GM06990 (cell line): Measurements from ENCODE around the gene BMP7.

ENCODE experiments used
- DNase-seq: peaks from one replicate; pipeline ENCODE4 v3.0.0-alpha.2; 2011; ENCODE audit not compliant: insufficient read length; ENCODE audit errors: extremely low read depth
- H3K27me3 ChIP-seq: replicated peaks from 2 replicates; pipeline ENCODE4 v1.6.0; 2011; ENCODE audit warnings: low read length; ENCODE audit not compliant: control insufficient read depth, insufficient read depth
- H3K36me3 ChIP-seq: 2 replicates; pipeline ENCODE4 v1.5.1; 2011; ENCODE audit warnings: low read length; ENCODE audit not compliant: control insufficient read depth, insufficient read depth
- H3K4me3 ChIP-seq: replicated peaks from 2 replicates; pipeline ENCODE4 v1.5.1; 2011; ENCODE audit warnings: low read depth, mild to moderate bottlenecking, control low read depth, low read length
- CTCF ChIP-seq: IDR thresholded peaks from 2 replicates; pipeline ENCODE4 v1.5.1; 2011; ENCODE audit warnings: low read length, control low read depth, mild to moderate bottlenecking, inconsistent platforms; ENCODE audit not compliant: insufficient read depth, poor library complexity, severe bottlenecking

BMP7 gene

GRCh38 chr20:57208198-57208597 is 58.2 kb downstream of the BMP7 start:
- Histone ChIP-seq H3K4me3 (no peak overlapping the region), H3K36me3 (no peaks in the 10 kb centered on the region), H3K27me3 (no peaks in the 10 kb centered on the region; the same call in none of the 2 replicates)
- no peak for TF ChIP-seq CTCF
- DNase-seq: no peak

- no peaks in the 10 kb centered on the region; the same call in none of the 2 replicates for H3K27me3 ChIP-seq
- H3K4me3 ChIP-seq: no peak overlapping the region
- TF ChIP-seq CTCF: no peak
- no peaks in the 10 kb centered on the region for H3K36me3 ChIP-seq
- no peak for DNase-seq
Observed at GRCh38 chr20:57207251-57207650, 59.2 kb downstream of the BMP7 start.

GRCh38 chr20:57205606-57206219 is 60.7 kb downstream of the BMP7 start:
- H3K27me3 ChIP-seq: no peaks in the 10 kb centered on the region; the same call in 1 of the 2 replicates
- no peak for TF ChIP-seq CTCF
- DNase-seq: no peak
- H3K36me3 ChIP-seq: no peaks in the 10 kb centered on the region
- H3K4me3 ChIP-seq: no peak overlapping the region

- no peak overlapping the region for H3K4me3 ChIP-seq
- no peak for DNase-seq
- no peak for TF ChIP-seq CTCF
- no peaks in the 10 kb centered on the region; the same call in none of the 2 replicates for H3K27me3 ChIP-seq
- no peaks in the 10 kb centered on the region for H3K36me3 ChIP-seq
Observed at GRCh38 chr20:57203986-57204385, 62.5 kb downstream of the BMP7 start.

- Histone ChIP-seq H3K27me3 (no peaks in the 10 kb centered on the region; the same call in none of the 2 replicates), H3K36me3 (no peaks in the 10 kb centered on the region), H3K4me3 (no peak overlapping the region)
- no peak for DNase-seq
- TF ChIP-seq CTCF: no peak
Observed at GRCh38 chr20:57203204-57203603, 63.2 kb downstream of the BMP7 start.

GRCh38 chr20:57202309-57202708 is 64.1 kb downstream of the BMP7 start:
- Histone ChIP-seq H3K27me3 (no peaks in the 10 kb centered on the region; the same call in none of the 2 replicates), H3K36me3 (no peaks in the 10 kb centered on the region), H3K4me3 (no peak overlapping the region)
- DNase-seq: no peak
- no peak for TF ChIP-seq CTCF
